ENCODE measurements around the gene PHLPP1.

PHLPP1 gene

GRCh38 chr18:63025251-63026090, 310.1 kb downstream of the PHLPP1 start:
- peak; percentile 62; the same call in 2 of the 3 replicates for ATAC-seq
- no peak for TF ChIP-seq ZNF70 (CRISPR knock-in tag; IDR thresholded peaks at IDR 0.05)
- no peak for TF ChIP-seq CSRNP3 (CRISPR knock-in tag; IDR thresholded peaks at IDR 0.05)
- no peak for TF ChIP-seq POU6F1 (CRISPR knock-in tag; IDR thresholded peaks at IDR 0.05; ENCODE audit: borderline replicate concordance, low read depth)
- no peak for TF ChIP-seq GLIS3 (CRISPR knock-in tag; IDR thresholded peaks at IDR 0.05)
- no peak for TF ChIP-seq ZNF8 (CRISPR knock-in tag; IDR thresholded peaks at IDR 0.05)

GRCh38 chr18:63028380-63028779, 313.0 kb downstream of the PHLPP1 start:
- no peak for ATAC-seq

More at GRCh38 chr18:63028380-63028779, 313.0 kb downstream of the PHLPP1 start:
- TF ChIP-seq POU6F1 (CRISPR knock-in tag; IDR thresholded peaks at IDR 0.05; ENCODE audit: borderline replicate concordance, low read depth) (no peak), ARNTL (CRISPR knock-in tag; IDR thresholded peaks at IDR 0.05; ENCODE audit: borderline replicate concordance, low read depth) (no peak), SNAI2 (CRISPR knock-in tag; IDR thresholded peaks at IDR 0.05) (no peak), ISL1 (CRISPR knock-in tag; IDR thresholded peaks at IDR 0.05) (no peak), CSRNP3 (CRISPR knock-in tag; IDR thresholded peaks at IDR 0.05) (no peak), ZC3H10 (CRISPR knock-in tag; IDR thresholded peaks at IDR 0.05) (no peak), ZFP3 (CRISPR knock-in tag; IDR thresholded peaks at IDR 0.05) (no peak), CREB5 (CRISPR knock-in tag; IDR thresholded peaks at IDR 0.05; ENCODE audit: low read depth) (no peak), TSHZ2 (CRISPR knock-in tag; IDR thresholded peaks at IDR 0.05) (no peak), BACH2 (CRISPR knock-in tag; IDR thresholded peaks at IDR 0.05; ENCODE audit: borderline replicate concordance) (no peak), ZNF8 (CRISPR knock-in tag; IDR thresholded peaks at IDR 0.05) (no peak), TOX (CRISPR knock-in tag; IDR thresholded peaks at IDR 0.05; ENCODE audit: borderline replicate concordance) (no peak), TCF4 (CRISPR knock-in tag; IDR thresholded peaks at IDR 0.05; ENCODE audit: borderline replicate concordance) (no peak), ZFP30 (CRISPR knock-in tag; IDR thresholded peaks at IDR 0.05) (no peak)

Data from SK-N-SH treated with all-trans-retinoic acid at 6 μM for 48 hours (cell line).